Cardiac muscle cell (in vitro differentiated cells and primary cell): ENCODE data around the gene GPR87. TPM values are rescaled to one million over a fixed set of nuclear protein-coding genes. Genes with fewer than 3 reads are reported as not detected.

Source experiments
- DNase-seq, 2 donors: peaks; one replicate each; pipeline versions ENCODE4 v3.0.0 to v3.0.0-alpha.2; 2010 to 2017; ENCODE audit warnings: low read depth in 1 of 2, low spot score in 1 of 2
- H3K27ac ChIP-seq: fragments of 200-600 bp; sonication (generic); 2 replicates; pipeline ENCODE4 v1.5.1; 2016
- H3K27me3 ChIP-seq: fragments of 200-600 bp; sonication (generic); 2 replicates; pipeline ENCODE4 v1.6.0; 2016; ENCODE audit warnings: control low read depth
- H3K36me3 ChIP-seq: fragments of 200-600 bp; sonication (generic); 2 replicates; pipeline ENCODE4 v1.5.1; 2016; ENCODE audit warnings: control low read depth
- H3K4me1 ChIP-seq: fragments of 200-600 bp; sonication (generic); 2 replicates; pipeline ENCODE4 v1.8.1; 2017; ENCODE audit warnings: low read depth, mild to moderate bottlenecking, mixed run types
- H3K4me3 ChIP-seq: fragments of 200-600 bp; sonication (generic); 2 replicates; pipeline ENCODE4 v1.5.1; 2016; ENCODE audit warnings: mild to moderate bottlenecking
- H3K9me3 ChIP-seq: fragments of 200-600 bp; sonication (generic); 2 replicates; pipeline ENCODE4 v1.5.1; 2017; ENCODE audit warnings: low read depth, mild to moderate bottlenecking, control low read depth
- CTCF ChIP-seq: IDR thresholded peaks from 2 replicates; pipeline ENCODE4 v1.5.1; 2012; ENCODE audit warnings: low read depth, mild to moderate bottlenecking, low read length
- polyA plus RNA-seq: library from polyadenylated mRNA; unstranded; fragments of >200 nt; fragmentation: Nextera tagmentation; extraction: Ambion mirVana; gene quantifications from 2 replicates; pipeline ENCODE4 v1.2.1, GENCODE V29; 2016
- total RNA-seq: library from RNA; depleted of rRNA; stranded (reverse); fragments of >200 nt; gene quantifications from 2 replicates; pipeline ENCODE4 v1.2.3, GENCODE V29; 2016

The GPR87 gene
- total and polyA plus RNA-seq, 2 experiments from 2014 or later = not detected

- Histone ChIP-seq H3K36me3 (no peaks in the 10 kb centered on the region), H3K27ac (no peak overlapping the region), H3K4me3 (no peak overlapping the region), H3K27me3 (no peaks in the 10 kb centered on the region), H3K4me1 (peaks cover 3% of the 10 kb centered on the region), H3K9me3 (no peaks in the 10 kb centered on the region)
- TF ChIP-seq CTCF = no peak
- DNase-seq = no peak
Observed at GRCh38 chr3:151315846-151316245, 774 bp downstream of the GPR87 start.

- no peaks in the 10 kb centered on the region for H3K36me3 ChIP-seq
- H3K4me3 ChIP-seq = no peak overlapping the region
- no peaks in the 10 kb centered on the region for H3K9me3 ChIP-seq
- peak in 1 of 2 donors; percentile 73 for DNase-seq
- TF ChIP-seq CTCF = no peak
- H3K4me1 ChIP-seq = peaks cover 3% of the 10 kb centered on the region
- no peak overlapping the region for H3K27ac ChIP-seq
- H3K27me3 ChIP-seq = no peaks in the 10 kb centered on the region
Observed at GRCh38 chr3:151315136-151315535, 1.5 kb downstream of the GPR87 start.

GRCh38 chr3:151314593-151314992, 2.0 kb downstream of the GPR87 start:
- no peaks in the 10 kb centered on the region for H3K27me3 ChIP-seq
- H3K9me3 ChIP-seq = no peaks in the 10 kb centered on the region
- no peak overlapping the region for H3K27ac ChIP-seq
- no peaks in the 10 kb centered on the region for H3K36me3 ChIP-seq
- H3K4me3 ChIP-seq = no peak overlapping the region
- no peak for TF ChIP-seq CTCF
- no peak for DNase-seq
- peaks cover 3% of the 10 kb centered on the region for H3K4me1 ChIP-seq

DNA sequence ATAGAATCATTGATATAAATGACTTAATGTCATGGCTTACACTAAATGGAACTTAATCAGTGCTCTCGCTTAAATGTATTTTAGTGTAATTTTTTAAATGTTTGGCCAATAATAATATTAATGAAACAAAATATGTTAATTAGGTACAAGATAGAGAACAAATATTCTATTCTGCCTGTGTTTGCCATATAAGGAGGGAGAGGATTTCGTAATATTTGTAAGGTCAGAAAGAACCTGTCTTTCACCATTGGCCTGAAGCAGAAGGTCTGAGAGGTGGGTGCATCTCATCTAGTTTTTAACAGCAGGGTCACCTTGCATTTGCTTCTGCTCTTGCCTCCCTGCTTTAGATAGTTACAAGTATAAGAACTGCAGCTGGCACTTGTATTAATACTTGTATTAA, 2.5 kb downstream of the GPR87 start:
- H3K9me3 ChIP-seq = no peaks in the 10 kb centered on the region
- H3K4me3 ChIP-seq = no peak overlapping the region
- H3K27me3 ChIP-seq = no peaks in the 10 kb centered on the region
- no peaks in the 10 kb centered on the region for H3K36me3 ChIP-seq
- H3K4me1 ChIP-seq = peaks cover 3% of the 10 kb centered on the region
- H3K27ac ChIP-seq = no peak overlapping the region
- DNase-seq = no peak
- TF ChIP-seq CTCF = no peak

DNA sequence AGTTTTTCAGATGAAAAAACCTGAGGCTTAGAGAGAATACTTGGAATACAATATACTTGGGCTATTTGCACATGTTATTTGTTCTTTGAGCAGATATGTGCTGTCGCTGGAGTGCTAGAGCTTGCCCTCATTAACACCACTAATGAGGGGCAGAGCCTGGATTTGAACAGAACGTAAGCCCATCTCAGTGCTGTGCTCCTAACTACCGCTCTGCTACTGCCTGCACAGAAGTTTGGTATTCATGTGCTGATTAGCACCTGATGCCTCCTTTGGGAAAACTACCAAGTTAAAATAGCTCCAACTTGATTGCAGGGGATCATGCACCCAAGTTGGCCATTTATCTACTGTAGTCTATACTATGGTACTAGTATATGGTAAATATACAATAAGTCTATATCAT, 3.6 kb downstream of the GPR87 start:
- TF ChIP-seq CTCF = no peak
- no peak for DNase-seq
- Histone ChIP-seq H3K36me3 (no peaks in the 10 kb centered on the region), H3K27ac (no peak overlapping the region), H3K27me3 (no peaks in the 10 kb centered on the region), H3K4me1 (peaks cover 3% of the 10 kb centered on the region), H3K4me3 (no peak overlapping the region), H3K9me3 (no peaks in the 10 kb centered on the region)

- no peak for DNase-seq
- no peak overlapping the region for H3K27ac ChIP-seq
- H3K27me3 ChIP-seq = no peaks in the 10 kb centered on the region
- H3K4me3 ChIP-seq = no peak overlapping the region
- TF ChIP-seq CTCF = no peak
- H3K9me3 ChIP-seq = no peaks in the 10 kb centered on the region
- peaks cover 3% of the 10 kb centered on the region for H3K4me1 ChIP-seq
- H3K36me3 ChIP-seq = no peaks in the 10 kb centered on the region
Observed at GRCh38 chr3:151309566-151309965, 7.1 kb downstream of the GPR87 start.
